ENCODE data around the gene PRELID3B.

PRELID3B gene

DNA sequence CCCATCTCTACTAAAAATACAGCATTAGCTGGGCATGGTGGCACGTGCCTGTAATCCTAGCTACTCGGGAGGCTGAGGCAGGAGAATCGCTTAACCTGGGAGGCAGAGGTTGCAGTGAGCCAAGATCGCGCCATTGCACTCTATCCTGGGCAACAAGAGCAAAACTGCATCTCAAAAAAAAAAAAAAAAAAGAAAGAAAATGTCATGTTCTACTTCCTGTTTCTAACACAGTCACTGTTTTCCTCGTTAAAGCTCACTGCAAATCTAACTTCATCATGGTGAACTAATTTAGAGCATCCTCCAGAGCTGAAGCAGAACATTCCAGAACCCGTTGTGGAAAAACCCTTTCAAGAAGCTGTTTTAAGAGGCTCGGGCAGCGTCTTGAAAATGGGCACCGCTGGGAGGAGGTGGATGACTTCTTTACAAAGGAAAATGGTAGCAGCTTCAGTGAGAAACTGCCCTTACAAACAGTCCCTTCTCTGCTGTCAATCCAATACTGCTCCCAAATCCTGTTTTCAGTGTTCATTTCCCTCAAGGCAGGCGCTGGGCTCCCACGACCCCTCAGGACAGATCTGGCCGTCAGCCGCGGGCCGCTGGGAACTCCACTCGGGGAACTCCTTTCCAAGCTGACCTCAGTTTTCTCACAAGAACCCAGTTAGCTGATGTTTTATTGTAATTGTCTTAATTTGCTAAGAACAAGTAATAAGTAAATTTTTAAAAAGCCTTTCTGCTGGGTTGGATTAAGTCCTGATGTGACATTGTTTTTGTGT lies 48.0 kb downstream of the PRELID3B start:
- Histone ChIP-seq H3K27me3 (no peaks in the 10 kb centered on the region), H3K4me1 (no peaks in the 10 kb centered on the region), H3K4me3 (ENCODE audit: low read depth, low read length) (no peak overlapping the region), H3K36me3 (peaks cover 64% of the 10 kb centered on the region), H3K9me3 (no peaks in the 10 kb centered on the region)
- no peak for DNase-seq
- TF ChIP-seq, protein P1, sequence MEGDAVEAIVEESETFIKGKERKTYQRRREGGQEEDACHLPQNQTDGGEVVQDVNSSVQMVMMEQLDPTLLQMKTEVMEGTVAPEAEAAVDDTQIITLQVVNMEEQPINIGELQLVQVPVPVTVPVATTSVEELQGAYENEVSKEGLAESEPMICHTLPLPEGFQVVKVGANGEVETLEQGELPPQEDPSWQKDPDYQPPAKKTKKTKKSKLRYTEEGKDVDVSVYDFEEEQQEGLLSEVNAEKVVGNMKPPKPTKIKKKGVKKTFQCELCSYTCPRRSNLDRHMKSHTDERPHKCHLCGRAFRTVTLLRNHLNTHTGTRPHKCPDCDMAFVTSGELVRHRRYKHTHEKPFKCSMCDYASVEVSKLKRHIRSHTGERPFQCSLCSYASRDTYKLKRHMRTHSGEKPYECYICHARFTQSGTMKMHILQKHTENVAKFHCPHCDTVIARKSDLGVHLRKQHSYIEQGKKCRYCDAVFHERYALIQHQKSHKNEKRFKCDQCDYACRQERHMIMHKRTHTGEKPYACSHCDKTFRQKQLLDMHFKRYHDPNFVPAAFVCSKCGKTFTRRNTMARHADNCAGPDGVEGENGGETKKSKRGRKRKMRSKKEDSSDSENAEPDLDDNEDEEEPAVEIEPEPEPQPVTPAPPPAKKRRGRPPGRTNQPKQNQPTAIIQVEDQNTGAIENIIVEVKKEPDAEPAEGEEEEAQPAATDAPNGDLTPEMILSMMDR (IDR thresholded peaks at IDR 0.05; ENCODE audit: low read depth, low read length), result no peak

DNA sequence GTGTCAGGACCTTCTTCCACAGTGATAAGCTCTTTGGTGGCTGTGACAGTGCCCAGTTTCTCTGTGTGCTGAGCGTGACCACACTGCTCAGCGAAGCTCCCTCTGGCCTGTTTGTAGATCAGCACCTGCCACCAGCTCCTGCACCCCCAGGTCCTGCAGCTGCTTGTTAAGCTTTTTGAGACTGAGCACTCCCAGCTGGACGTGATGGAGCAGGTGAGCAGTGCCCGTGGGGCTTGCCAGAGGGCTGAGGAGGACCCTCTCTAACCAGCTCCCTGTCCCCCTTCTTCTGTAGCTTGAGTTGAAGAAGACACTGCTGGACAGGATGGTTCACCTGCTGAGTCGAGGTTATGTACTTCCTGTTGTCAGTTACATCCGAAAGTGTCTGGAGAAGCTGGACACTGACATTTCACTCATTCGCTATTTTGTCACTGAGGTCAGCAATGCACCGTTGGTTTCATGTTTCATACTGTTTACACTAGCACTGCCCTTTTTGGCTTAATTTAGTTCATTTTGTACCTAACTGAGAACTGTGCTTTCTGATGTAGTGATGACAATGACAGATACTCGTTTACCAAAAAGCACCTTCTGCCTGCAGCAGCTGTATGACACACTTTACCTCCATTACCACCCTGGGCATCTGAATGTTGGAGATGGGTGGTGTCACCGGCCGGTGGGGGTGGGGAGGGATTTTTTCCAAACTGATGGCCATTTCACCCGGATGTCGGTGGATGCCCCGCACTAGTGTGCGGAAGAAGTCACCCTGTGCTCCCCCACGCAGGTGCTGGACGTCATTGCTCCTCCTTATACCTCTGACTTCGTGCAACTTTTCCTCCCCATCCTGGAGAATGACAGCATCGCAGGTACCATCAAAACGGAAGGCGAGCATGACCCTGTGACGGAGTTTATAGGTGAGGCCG lies 49.0 kb downstream of the PRELID3B start:
- TF ChIP-seq, protein P1 (IDR thresholded peaks at IDR 0.05; ENCODE audit: low read depth, low read length), result no peak

DNA sequence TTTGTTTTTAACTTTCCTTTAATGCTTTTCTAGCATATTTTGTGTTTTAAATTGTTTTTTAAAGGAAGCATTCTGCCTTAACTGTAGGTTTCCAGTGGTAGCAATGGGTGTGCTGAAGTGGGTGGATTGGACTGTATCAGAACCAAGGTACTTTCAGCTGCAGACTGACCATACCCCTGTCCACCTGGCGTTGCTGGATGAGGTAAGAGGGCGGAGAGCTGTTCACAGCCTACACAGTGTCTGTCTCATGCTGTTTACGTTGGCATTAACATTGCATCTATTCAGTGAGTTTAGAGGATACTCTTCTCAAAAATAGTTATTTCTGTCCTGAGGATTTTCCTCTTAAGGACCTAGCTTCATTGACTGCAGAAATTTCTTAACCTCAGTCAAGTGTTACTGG lies 49.7 kb downstream of the PRELID3B start:
- DNase-seq, result no peak
- Histone ChIP-seq H3K4me1 (no peaks in the 10 kb centered on the region; the same call in 1 of the 2 replicates), H3K4me3 (ENCODE audit: low read depth, low read length) (no peak overlapping the region), H3K9me3 (no peaks in the 10 kb centered on the region), H3K36me3 (peaks cover 81% of the 10 kb centered on the region), H3K27me3 (no peaks in the 10 kb centered on the region)
- TF ChIP-seq, protein P1 (IDR thresholded peaks at IDR 0.05; ENCODE audit: low read depth, low read length), result no peak

More for the DNA sequence above, 49.0 kb downstream of the PRELID3B start:
- Histone ChIP-seq H3K4me3 (ENCODE audit: low read depth, low read length) (no peak overlapping the region), H3K27me3 (no peaks in the 10 kb centered on the region), H3K9me3 (no peaks in the 10 kb centered on the region), H3K36me3 (peaks cover 74% of the 10 kb centered on the region), H3K4me1 (no peaks in the 10 kb centered on the region)
- no peak for DNase-seq

DNA sequence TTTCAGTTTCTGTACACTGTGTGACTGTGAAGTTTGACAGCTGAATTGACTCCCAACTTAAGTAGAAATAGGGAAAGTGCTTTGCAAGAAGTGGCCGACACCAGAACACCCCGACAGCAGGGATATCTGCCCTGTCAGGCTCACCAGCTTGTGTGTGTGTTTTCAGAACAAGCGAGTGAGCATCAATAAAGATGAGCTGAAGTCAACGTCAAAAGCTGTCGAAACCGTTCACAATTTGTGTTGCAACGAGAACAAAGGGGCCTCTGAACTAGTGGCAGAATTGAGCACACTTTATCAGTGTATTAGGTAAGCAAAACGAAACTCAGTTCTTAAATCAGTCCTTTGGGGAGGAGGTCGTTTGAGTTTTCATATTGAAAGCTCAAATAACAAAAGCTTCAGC lies 50.9 kb downstream of the PRELID3B start:
- TF ChIP-seq, protein P1 (IDR thresholded peaks at IDR 0.05; ENCODE audit: low read depth, low read length), result no peak
- peaks cover 90% of the 10 kb centered on the region for H3K36me3 ChIP-seq
- no peak for DNase-seq
- no peaks in the 10 kb centered on the region for H3K9me3 ChIP-seq
- no peaks in the 10 kb centered on the region for H3K27me3 ChIP-seq
- no peak overlapping the region for H3K4me3 ChIP-seq (ENCODE audit: low read depth, low read length)
- peaks cover 9% of the 10 kb centered on the region for H3K4me1 ChIP-seq

DNA sequence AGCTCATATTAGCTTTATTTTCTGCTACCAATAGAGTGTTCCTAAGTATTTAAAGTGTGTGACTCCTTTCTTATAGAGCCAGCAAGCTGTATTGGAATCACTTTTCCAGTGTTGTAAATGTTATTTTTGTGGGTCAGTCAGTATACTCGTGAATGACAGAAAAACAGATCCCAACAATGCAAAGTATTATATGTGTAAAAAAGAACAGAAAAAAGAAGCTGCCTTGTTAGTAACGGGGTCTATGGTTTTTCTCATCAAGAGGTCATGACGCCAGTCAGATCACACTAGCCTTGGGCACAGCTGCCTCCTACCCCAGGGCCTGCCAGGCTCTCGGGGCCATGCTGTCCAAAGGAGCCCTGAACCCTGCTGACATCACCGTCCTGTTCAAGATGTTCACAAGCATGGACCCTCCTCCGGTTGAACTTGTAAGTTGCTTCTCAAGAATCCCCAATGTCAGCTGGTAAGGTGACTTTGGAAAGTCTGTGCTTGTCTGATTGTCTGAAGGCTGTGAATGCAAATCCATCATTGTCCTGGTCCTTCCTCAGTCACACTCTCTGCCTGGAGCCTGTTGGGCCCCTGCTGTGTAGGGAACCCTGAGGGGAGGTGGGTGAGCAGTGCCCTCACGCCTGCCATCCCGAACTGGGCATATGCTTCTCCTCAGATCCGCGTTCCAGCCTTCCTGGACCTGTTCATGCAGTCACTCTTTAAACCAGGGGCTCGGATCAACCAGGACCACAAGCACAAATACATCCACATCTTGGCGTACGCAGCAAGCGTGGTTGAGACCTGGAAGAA lies 51.7 kb downstream of the PRELID3B start:
- Histone ChIP-seq H3K4me1 (peaks cover 13% of the 10 kb centered on the region), H3K36me3 (peaks cover 90% of the 10 kb centered on the region), H3K27me3 (no peaks in the 10 kb centered on the region), H3K4me3 (ENCODE audit: low read depth, low read length) (no peak overlapping the region), H3K9me3 (no peaks in the 10 kb centered on the region)
- DNase-seq, result no peak
- TF ChIP-seq, protein P1 (IDR thresholded peaks at IDR 0.05; ENCODE audit: low read depth, low read length), result no peak

All from BE2C (cell line).